K562 (cell line): ENCODE results near the gene FIBP. TPM values are rescaled to one million over a fixed set of nuclear protein-coding genes. Genes with fewer than 3 reads are reported as not detected.

Experiments
- BRD4 ChIP-seq: fragments of 200-600 bp; sonication (generic); IDR thresholded peaks from 2 replicates; pipeline ENCODE4 v1.6.1; 2017; ENCODE audit warnings: inconsistent platforms
- BRF1 ChIP-seq: IDR thresholded peaks from 3 replicates; pipeline ENCODE4 v1.6.1; 2011; ENCODE audit warnings: borderline replicate concordance, mild to moderate bottlenecking; ENCODE audit not compliant: insufficient read length; ENCODE audit errors: extremely low read depth
- CCAR2 ChIP-seq: fragments of 200-400 bp; formaldehyde crosslinking; IDR thresholded peaks from 2 replicates; pipeline ENCODE4 v1.6.1; 2017; ENCODE audit warnings: mild to moderate bottlenecking, low read depth, low read length
- CEBPG ChIP-seq, 3 experiments: fragments of 200-800 bp in 1 of 3; sonication (Bioruptor generic) in 1 of 3; sonication (generic) in 1 of 3; formaldehyde crosslinking in 1 of 3; IDR thresholded peaks in 2 of 3; conservative IDR thresholded peaks in 1 of 3; 2 replicates each; pipeline versions ENCODE4 v1.6.1 to v1.8.0; 2016 to 2022; ENCODE audit warnings: missing compliant biosample characterization in 2 of 3, missing genetic modification characterization in 2 of 3, mild to moderate bottlenecking in 1 of 3, missing genetic modification reagents in 1 of 3
- COPS2 ChIP-seq: fragments of 450-650 bp; conservative IDR thresholded peaks from 2 replicates; pipeline ENCODE4 v1.6.1; 2016; ENCODE audit warnings: mild to moderate bottlenecking, moderate library complexity
- ELF2 ChIP-seq: fragments of 250-450 bp; sonication (Bioruptor Pico); IDR thresholded peaks from 2 replicates; pipeline ENCODE4 v1.5.0; 2021; ENCODE audit warnings: mild to moderate bottlenecking
- GMEB1 ChIP-seq: fragments of 250-450 bp; sonication (Bioruptor Pico); IDR thresholded peaks from 2 replicates; pipeline ENCODE4 v1.4.0; 2020; ENCODE audit warnings: mild to moderate bottlenecking
- IRF1 ChIP-seq: sonication (generic); formaldehyde crosslinking; IDR thresholded peaks from 2 replicates; pipeline ENCODE4 v1.8.0; 2022; ENCODE audit warnings: missing genetic modification reagents, mild to moderate bottlenecking, borderline replicate concordance
- LCOR ChIP-seq: sonication (generic); formaldehyde crosslinking; IDR thresholded peaks from 2 replicates; pipeline ENCODE4 v1.8.0; 2022; ENCODE audit warnings: mild to moderate bottlenecking, missing genetic modification reagents
- NFIC ChIP-seq: fragments of 450-650 bp; IDR thresholded peaks from 2 replicates; pipeline ENCODE4 v1.6.1; 2017; ENCODE audit warnings: mild to moderate bottlenecking, inconsistent platforms
- PRMT5 ChIP-seq: sonication (generic); formaldehyde crosslinking; IDR thresholded peaks from 2 replicates; pipeline ENCODE4 v1.5.0; 2020; ENCODE audit warnings: missing genetic modification reagents
- PTTG1 ChIP-seq: fragments of 450-650 bp; IDR thresholded peaks from 2 replicates; pipeline ENCODE4 v1.6.1; 2016; ENCODE audit warnings: low read depth, mild to moderate bottlenecking, missing genetic modification characterization, missing compliant biosample characterization
- RB1 ChIP-seq: fragments of 450-650 bp; IDR thresholded peaks from 2 replicates; pipeline ENCODE4 v1.6.1; 2017; ENCODE audit warnings: low read depth, mild to moderate bottlenecking
- SMAD4 ChIP-seq: fragments of 250-450 bp; sonication (Bioruptor Pico); conservative IDR thresholded peaks from 2 replicates; pipeline ENCODE4 v1.8.0; 2021; ENCODE audit warnings: inconsistent platforms, mild to moderate bottlenecking, moderate library complexity
- SRSF7 ChIP-seq: fragments of 200-400 bp; formaldehyde crosslinking; optimal IDR thresholded peaks from 2 replicates; pipeline ENCODE3; 2017; ENCODE audit warnings: mild to moderate bottlenecking, low read depth, low read length
- TSC22D4 ChIP-seq: fragments of 450-650 bp; IDR thresholded peaks from 2 replicates; pipeline ENCODE4 v1.6.1; 2016; ENCODE audit warnings: missing genetic modification characterization, missing biosample characterization, control low read depth
- ZBTB17 ChIP-seq: fragments of 450-650 bp; formaldehyde crosslinking; IDR thresholded peaks from 2 replicates; pipeline ENCODE4 v1.4.0; 2020; ENCODE audit warnings: mild to moderate bottlenecking
- ZFX ChIP-seq: sonication (generic); formaldehyde crosslinking; IDR thresholded peaks from 2 replicates; pipeline ENCODE4 v1.8.0; 2022; ENCODE audit warnings: mild to moderate bottlenecking, missing genetic modification reagents, moderate library complexity
- ZNF133 ChIP-seq: fragments of 250-450 bp; sonication (Bioruptor Pico); IDR thresholded peaks from 2 replicates; pipeline ENCODE4 v1.4.0; 2020; ENCODE audit warnings: mild to moderate bottlenecking
- ZNF263 ChIP-seq: sonication (generic); formaldehyde crosslinking; IDR thresholded peaks from 2 replicates; pipeline ENCODE4 v1.8.0; 2022; ENCODE audit warnings: mild to moderate bottlenecking, missing genetic modification reagents, borderline replicate concordance
- ZNF282 ChIP-seq: sonication (generic); formaldehyde crosslinking; IDR thresholded peaks from 2 replicates; pipeline ENCODE4 v1.8.1; 2023; ENCODE audit warnings: missing genetic modification reagents
- ZNF551 ChIP-seq: fragments of 250-450 bp; sonication (Bioruptor Pico); IDR thresholded peaks from 2 replicates; pipeline ENCODE4 v1.5.0; 2021; ENCODE audit warnings: mild to moderate bottlenecking, moderate library complexity
- ZNF696 ChIP-seq: fragments of 250-450 bp; sonication (Bioruptor Pico); conservative IDR thresholded peaks from 2 replicates; pipeline ENCODE4 v1.4.0; 2020; ENCODE audit warnings: mild to moderate bottlenecking, moderate library complexity
- polyA plus RNA-seq, 8 experiments: library from polyadenylated mRNA; depleted of rRNA in 4 of 8; stranded (reverse) in 5 of 8; unstranded in 3 of 8; fragments of >200 nt; fragmentation: Nextera tagmentation in 2 of 8; fragmentation: Illumina TruSeq in 1 of 8; extraction: Ambion mirVana in 2 of 8; extraction: Trizol in 1 of 8; gene quantifications; 2 replicates each; pipeline versions ENCODE4 v1.2.1 to v1.2.3, GENCODE V29; 2011 to 2014; ENCODE audit warnings: inconsistent platforms in 1 of 8, missing spikeins in 1 of 8
- total RNA-seq, 7 experiments: library from RNA; depleted of rRNA in 6 of 7; stranded (reverse); fragments of >200 nt in 6 of 7; fragmentation: Illumina TruSeq in 2 of 7; extraction: Trizol in 2 of 7; gene quantifications; 2 replicates each; pipeline versions ENCODE4 v1.2.1 to v1.2.3, GENCODE V29; 2011 to 2021; ENCODE audit warnings: low replicate concordance in 1 of 7
- TF ChIP-seq, protein P1 (sequence below), 2 experiments: fragments of 200-800 bp in 1 of 2; sonication (Bioruptor generic) in 1 of 2; sonication (generic) in 1 of 2; formaldehyde crosslinking in 1 of 2; IDR thresholded peaks in 1 of 2; conservative IDR thresholded peaks in 1 of 2; 2 replicates each; pipeline versions ENCODE4 v1.5.0 to v1.6.1; 2016 to 2020; ENCODE audit warnings: missing compliant biosample characterization in 1 of 2, missing genetic modification characterization in 1 of 2, missing genetic modification reagents in 1 of 2

Gene FIBP
- total and polyA plus RNA-seq, 9 of the 15 experiments (the other 6 are each of a cell fraction or from before 2014, with no cell fraction given), result 41.2 to 79.2 (median 48.6) TPM

DNA sequence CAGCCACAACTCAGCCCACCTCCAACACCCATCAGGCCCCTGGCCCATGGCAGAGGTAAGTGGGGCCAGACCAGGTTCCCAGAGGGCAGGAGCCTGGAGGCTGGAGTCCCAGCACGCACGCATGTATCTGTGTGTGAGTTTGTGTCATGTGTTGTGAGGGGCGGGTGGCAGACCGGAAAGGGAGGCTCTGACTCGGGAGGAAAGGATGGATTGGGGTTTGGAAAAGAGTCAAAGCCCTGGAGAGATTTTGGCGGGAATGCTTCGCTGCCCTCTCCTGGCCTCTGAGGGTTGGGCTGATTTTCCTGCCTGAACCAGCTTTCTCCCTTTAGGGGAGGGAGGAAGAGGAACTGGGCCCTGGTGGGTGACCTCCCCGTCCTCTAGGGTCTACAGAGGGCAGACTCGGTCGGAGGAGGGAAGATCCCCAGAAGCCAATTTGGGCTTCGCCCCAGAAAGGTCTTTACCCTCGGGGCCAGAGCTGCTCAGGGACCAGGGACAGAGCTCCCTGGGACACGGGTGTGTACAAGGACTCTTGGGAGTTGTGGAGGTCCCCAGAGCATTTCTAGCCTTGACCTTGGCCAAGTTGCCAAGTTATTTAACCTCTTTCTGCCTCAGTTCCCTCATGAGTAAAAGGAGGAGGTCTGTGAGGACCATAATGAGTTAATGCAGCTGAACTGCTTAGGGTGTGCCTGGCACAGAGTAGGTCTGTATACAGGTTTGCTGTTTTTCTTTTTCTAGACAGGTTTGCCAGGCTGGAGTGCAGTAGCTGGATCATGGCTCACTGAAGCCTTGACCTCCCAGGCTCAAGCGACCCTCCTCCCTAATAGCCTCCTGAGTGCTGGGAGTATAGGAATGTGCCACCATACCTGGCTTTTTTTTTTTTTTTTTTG lies 23.7 kb upstream of the FIBP start (continued):
- TF ChIP-seq, protein P1, sequence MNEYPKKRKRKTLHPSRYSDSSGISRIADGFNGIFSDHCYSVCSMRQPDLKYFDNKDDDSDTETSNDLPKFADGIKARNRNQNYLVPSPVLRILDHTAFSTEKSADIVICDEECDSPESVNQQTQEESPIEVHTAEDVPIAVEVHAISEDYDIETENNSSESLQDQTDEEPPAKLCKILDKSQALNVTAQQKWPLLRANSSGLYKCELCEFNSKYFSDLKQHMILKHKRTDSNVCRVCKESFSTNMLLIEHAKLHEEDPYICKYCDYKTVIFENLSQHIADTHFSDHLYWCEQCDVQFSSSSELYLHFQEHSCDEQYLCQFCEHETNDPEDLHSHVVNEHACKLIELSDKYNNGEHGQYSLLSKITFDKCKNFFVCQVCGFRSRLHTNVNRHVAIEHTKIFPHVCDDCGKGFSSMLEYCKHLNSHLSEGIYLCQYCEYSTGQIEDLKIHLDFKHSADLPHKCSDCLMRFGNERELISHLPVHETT (CRISPR knock-in tag; conservative IDR thresholded peaks at IDR 0.05 in 1 of 2, IDR thresholded peaks at IDR 0.05 in 1 of 2), result no peak
- no peak for TF ChIP-seq SRSF7
- no peak for TF ChIP-seq TSC22D4 (tag)
- no peak for TF ChIP-seq GMEB1 (CRISPR knock-in tag)
- no peak for TF ChIP-seq PTTG1 (tag)
- TF ChIP-seq ZBTB17 (CRISPR knock-in tag), result no peak
- TF ChIP-seq SMAD4 (CRISPR knock-in tag), result peak; percentile 51; the same call in 1 of the 2 replicates
- peak; percentile 52 for TF ChIP-seq ZNF263 (CRISPR knock-in tag)
- no peak for TF ChIP-seq COPS2
- no peak for TF ChIP-seq PRMT5 (CRISPR knock-in tag)
- TF ChIP-seq ZNF696, result no peak
- TF ChIP-seq CCAR2, result no peak
- TF ChIP-seq CEBPG (CRISPR knock-in tag; IDR thresholded peaks at IDR 0.05), result no peak
- no peak for TF ChIP-seq CEBPG (tag; conservative IDR thresholded peaks at IDR 0.05 in 1 of 2, IDR thresholded peaks at IDR 0.05 in 1 of 2)
- TF ChIP-seq ZFX, result no peak; the same call in 1 of the 2 replicates
- TF ChIP-seq LCOR, result peak; percentile 86
- TF ChIP-seq RB1, result peak; percentile 95
- TF ChIP-seq ELF2 (CRISPR knock-in tag), result no peak
- no peak for TF ChIP-seq BRD4
- no peak for TF ChIP-seq IRF1 (CRISPR knock-in tag)
- no peak for TF ChIP-seq BRF1
- 0 out of 2 replicates have a peak, but pooled peaks have one; percentile 34 for TF ChIP-seq NFIC
- no peak for TF ChIP-seq ZNF551 (CRISPR knock-in tag)
- no peak for TF ChIP-seq ZNF133 (CRISPR knock-in tag)
- no peak for TF ChIP-seq ZNF282 (CRISPR knock-in tag)
